ENCODE data around the gene PXMP2.
A peak's percentile ranks its signal among the peaks of the same experiment; 100 is the strongest.

PXMP2 gene

DNA sequence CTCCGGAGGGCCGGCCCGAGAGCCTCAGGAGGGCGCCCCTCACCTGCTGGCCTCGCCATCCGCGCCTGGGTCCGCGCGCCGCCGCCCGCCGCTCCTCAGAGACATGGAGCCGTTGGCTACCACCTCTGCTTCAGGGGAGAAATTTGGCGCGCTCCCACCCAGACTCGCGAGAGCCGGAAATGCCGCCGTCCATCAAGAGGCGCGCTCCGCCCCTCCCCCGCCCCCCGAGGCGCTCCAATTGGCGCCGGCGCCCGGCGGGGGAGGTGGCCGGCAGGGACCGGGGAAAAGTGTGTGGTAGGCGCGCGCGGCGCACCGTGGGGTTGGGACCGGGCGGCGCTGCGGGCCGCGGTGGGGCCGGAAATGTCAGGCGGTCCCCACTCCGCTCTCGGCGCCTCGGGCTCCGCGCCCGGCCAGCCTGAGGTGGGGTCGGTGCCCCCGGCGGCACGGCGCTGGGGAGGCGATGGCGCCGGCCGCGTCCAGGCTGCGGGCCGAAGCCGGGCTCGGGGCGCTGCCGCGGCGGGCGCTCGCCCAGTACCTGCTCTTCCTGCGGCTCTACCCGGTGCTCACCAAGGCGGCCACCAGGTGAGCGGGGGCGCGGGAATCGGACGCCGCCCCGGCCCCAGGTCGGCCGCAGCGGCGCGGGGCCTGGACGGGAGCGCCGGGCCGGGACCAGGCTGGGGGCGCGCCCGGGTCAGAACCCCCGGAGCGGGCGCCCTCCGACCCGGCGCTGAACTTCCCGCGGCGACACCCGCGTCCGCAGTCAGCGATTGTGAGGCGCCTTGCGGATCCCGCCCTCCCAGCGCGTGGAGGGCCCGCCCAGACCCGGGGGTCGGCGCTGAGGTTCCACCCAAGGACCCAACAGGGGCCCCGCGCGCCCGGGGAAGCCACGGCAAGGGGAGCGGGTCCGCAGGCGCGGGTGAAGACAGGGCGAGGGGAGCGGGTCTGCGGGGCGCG, at the start of gene PXMP2, which contains the start of gene POLE:
PXMP2 (plus strand) TSS at position 377 of the 954 bp plus-strand sequence; CDS start at position 461, 84 bp downstream.
POLE (minus strand) TSS at position 132 of the 954 bp plus-strand sequence; CDS start at position 105, 27 bp downstream.
- peak; percentile 89 to 96 (median 92) for DNase-seq

- no peak for DNase-seq
Measured at GRCh38 chr12:132637811-132638210, 49.6 kb upstream of the PXMP2 start.

- no peak for DNase-seq
Measured at GRCh38 chr12:132638541-132639408, 48.6 kb upstream of the PXMP2 start.

GRCh38 chr12:132639956-132640520, 47.3 kb upstream of the PXMP2 start:
- no peak for DNase-seq

DNA sequence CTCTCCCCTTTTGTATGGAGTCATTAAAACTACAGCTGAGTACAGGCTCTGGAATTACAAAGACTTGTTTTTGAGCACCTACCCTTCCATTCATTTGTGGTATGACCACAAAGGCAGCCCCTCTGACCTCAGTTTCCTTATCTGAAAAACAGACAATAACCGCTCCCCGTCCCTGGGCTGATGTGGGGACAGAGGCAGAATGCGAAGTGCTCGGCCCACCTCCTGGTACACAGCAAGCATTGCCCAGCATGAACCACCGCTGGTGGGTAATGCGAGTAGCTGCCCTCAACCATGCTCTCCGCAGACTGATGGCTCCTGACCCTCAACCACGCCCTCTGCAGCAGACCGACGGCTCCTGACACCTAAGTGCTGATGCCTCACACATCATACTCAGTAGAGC, 46.5 kb upstream of the PXMP2 start:
- no peak for DNase-seq

DNA sequence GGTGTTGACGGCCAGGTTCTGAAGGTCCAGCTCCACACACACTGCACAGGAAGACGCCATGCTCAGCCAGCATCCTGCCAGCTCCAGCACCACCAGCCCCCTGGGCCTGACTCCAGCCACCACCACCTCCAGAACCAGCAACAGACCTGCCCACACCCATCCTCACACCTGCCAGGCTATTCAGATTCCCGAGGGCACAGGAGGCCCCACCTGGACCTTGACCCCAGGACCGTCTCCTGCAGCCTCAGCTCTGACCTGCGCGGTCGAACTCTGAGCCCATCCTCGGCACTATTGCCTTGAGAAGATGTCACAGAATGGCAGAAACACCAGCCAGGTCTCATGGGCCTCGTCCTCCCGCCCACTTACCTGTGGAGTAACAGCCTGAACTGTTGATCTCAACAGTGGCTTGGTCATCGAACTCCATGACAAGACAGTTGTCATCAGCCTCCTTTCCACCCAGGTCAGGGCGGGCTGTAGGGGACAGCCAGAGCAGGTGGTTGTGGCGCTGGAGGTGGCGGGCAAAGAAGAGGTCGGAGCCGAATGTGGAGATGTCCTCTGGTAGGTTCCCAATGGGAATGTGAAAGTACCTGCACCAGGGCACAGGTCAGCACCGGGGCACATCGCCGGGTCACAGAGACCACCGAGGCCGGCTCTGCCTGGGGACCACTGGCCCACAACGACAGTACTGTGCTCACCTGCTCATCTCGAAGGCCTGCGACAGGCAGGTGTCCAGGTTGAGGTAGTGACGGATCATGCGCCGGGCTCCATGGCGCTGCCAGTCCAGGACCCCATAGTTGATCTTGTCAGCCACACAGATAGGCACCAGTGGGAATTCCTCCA, 45.4 kb upstream of the PXMP2 start:
- no peak for DNase-seq

GRCh38 chr12:132642846-132643835, 44.2 kb upstream of the PXMP2 start:
- DNase-seq, result no peak

DNA sequence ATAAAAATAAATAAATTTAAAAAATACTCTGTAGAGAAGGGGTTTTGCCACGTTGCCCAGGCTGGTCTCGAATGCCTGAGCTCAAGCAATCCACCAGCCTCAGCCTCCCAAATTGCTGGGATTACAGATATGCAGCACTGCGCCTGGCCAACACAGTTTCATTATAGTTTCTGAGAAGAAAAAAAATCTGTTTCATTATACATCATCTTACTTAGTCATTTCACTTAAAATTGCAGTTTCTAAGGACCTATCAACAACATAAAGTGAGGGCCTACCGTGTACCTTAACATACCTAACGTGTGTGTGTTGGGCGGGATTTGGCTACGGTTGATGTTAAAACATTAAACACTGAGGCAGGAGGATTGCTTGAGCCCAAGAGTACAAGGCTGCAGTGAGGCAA, 40.5 kb upstream of the PXMP2 start:
- no peak for DNase-seq

DNA sequence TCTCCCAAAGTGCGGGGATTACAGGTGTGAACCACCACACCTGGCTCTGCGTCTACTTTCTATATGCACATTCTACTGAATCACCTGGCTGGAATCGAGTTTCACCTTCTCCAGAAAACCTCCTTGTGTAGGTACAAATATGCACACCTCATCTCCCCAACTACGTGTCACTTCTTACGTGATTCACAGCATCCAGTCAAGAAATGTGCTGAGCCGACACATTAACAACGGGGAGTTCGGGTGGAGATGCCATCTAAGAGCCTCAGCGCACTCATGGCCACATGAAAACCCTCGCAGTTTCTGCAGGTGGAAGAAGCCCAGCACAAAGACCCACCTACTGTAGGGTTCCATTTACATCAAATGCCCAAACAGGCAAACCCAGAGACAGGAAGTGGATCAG, 39.5 kb upstream of the PXMP2 start:
- no peak for DNase-seq

GRCh38 chr12:132648616-132649225, 38.7 kb upstream of the PXMP2 start:
- DNase-seq, result no peak

- DNase-seq, result no peak
Measured at GRCh38 chr12:132649226-132649945, 38.0 kb upstream of the PXMP2 start.

DNA sequence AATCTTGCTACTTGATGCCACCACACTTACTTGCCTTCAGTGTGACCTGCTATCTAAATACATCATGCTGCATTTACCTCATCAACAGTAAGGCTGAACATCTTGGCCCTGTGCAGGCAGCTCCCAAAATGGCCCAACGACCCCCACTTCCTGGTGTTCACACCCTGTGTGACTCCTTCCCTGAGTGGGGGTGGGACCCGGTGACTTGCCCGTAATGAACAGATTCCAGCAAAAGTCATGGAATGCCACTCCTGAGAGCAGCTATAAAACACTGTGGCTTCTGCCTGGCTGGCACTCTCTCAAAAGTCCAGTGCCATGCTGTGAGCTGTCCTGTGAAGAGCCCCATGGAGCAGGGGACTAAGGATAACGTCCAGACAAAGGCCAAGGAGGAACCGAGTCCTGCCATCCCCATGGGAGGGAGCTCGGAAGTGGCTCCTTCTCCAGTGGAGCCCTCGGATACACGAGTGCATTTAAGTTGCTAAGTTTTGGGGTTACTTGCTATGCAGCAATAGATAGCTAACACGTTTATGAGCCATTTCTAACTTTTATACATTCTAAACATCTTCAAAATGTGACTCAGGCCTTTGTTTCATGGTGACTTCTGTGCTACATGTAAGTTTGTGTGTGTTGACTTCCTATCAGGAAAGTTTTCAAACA, 35.8 kb upstream of the PXMP2 start:
- no peak for DNase-seq

DNA sequence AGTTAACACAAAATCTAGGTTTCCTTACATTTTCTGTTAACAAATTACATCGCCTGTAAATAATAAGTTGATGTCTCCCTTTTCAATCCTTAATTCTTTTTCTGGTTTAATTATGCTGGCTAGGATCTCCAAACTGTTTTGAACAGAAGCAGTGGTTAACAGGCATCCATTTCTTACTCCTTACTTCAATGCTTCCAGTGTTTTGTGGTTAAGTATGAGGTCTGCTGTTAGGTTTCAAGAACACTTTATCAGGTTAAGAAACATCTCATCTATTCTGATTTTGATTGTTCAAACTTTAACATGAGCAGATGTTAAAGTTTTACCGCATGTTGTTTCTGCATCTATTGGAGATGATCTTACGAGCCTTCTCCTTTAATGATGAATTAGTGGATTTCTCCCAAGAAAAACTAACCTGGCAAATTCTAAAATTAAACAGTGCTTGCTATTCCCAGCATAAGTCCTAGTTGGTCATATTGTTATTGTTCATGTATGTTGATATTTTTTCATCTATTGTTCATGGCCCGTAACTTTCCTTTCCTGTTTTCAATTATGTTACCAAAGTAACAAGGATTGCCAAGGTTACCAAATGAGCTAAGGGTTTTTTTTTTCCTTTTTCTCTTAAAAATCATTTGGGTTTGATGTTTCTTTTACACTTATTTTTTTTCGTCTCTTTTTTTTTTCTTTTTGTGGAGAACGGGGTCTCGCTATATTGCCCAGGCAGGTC, 33.7 kb upstream of the PXMP2 start:
- no peak for DNase-seq

DNA sequence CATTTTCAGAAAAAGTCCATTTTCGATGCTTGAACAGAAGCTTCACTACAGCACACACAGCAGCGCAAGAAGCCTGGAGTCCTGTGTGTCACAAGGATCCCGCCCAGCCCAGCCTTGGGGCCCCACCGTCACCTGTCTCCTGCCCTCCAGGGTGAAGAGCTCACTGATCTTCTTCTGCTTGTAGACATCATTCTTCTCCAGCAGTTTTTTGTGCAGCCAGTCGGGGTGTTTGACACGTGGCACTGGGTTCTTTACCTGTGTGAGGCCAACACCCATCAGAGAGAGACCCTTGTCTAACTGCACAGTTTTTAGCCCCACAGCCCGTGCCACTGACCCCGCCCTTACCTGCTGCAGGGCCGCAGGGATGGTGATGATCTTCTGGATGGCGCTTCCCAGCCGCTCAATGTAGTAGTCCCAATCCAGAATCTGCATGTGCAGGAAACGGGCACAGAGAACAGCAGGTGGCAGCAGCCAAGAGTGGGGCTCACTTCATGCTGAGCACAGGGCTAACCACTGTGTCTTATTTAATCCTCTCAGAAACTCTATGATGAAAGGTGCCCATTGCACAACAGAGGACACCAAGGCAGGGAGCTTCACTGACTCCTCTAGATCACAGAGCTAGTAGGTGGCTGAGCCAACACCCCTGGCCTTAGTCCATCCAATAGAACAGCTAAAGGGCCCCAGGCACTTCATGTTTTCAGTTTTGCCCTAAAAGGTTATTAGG, 30.2 kb upstream of the PXMP2 start:
- no peak for DNase-seq

DNA sequence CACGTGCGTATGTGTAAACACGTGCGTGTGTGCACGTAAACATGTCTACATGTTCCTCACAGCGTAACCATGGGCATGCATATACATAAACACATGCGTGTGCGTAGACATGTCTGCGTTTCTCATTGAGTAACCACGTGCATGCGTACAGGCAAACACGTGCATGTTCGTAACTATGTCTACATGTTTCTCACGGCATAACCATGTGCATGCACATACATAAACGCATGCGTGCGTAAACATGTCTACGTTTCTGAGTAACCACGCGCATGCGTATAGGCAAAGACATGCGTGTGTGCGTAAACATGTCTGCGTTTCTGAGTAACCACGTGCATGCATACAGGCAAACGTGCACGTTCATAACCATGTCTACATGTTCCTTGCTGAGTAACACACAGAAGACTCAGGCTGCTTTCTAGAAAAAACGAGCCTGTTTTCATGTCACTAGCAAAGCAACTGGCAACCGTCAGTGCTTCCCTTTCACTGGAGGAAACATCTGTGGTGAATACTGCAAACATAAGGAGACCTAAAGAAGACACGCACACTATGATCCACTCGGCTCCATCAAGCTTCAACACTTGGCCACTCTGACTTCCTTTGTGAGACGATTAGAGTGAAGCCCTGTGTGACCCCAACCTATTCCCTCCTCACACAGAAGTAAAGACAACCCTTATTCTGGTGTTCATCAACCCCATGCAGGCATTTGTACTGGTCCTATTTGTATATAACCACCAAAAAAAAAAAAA, 29.1 kb upstream of the PXMP2 start:
- DNase-seq, result no peak

DNA sequence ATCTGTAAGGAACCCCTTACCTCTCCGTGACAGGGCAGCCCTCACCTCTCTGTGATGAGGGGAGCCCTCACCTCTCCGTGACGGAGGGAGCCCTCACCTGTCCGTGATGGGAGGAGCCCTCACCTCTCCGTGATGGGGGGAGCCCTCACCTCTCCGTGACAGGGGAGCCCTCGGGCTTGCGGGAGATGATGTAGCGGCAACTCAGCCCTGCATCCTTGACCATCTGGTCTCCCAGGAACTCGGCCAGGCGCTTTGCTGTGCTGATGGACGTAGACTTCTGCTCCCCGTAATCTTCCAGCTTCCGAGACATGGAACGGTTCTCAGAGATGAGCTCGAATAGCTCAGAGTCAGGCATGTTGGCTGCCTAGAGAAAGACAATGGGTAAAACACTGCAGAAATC, 28.2 kb upstream of the PXMP2 start:
- no peak for DNase-seq

GRCh38 chr12:132660052-132660451, 27.3 kb upstream of the PXMP2 start:
- DNase-seq, result no peak

Data from activated CD4-positive, CD25-positive, alpha-beta regulatory T cell (primary cell).